K562 (cell line): Measurements from ENCODE around the gene AHSP. TPM values are rescaled to one million over a fixed set of nuclear protein-coding genes. Genes with fewer than 3 reads are reported as not detected.

Experiments used
- CREBBP ChIP-seq: IDR thresholded peaks from one replicate; pipeline ENCODE4 v1.6.1; 2012; ENCODE audit warnings: low read depth, mild to moderate bottlenecking, control low read depth, inconsistent platforms, low read length
- IRF2 ChIP-seq: sonication (generic); formaldehyde crosslinking; IDR thresholded peaks from 2 replicates; pipeline ENCODE4 v1.8.1; 2022; ENCODE audit warnings: mild to moderate bottlenecking, missing genetic modification reagents
- KLF16 ChIP-seq: IDR thresholded peaks from 2 replicates; pipeline ENCODE4 v1.6.1; 2016; ENCODE audit warnings: antibody characterized with exemption
- LCOR ChIP-seq: sonication (generic); formaldehyde crosslinking; IDR thresholded peaks from 2 replicates; pipeline ENCODE4 v1.8.0; 2022; ENCODE audit warnings: mild to moderate bottlenecking, missing genetic modification reagents
- PHB ChIP-seq: fragments of 250-450 bp; sonication (Bioruptor Pico); IDR thresholded peaks from 2 replicates; pipeline ENCODE4 v1.5.0; 2021
- RBM22 ChIP-seq: fragments of 200-400 bp; formaldehyde crosslinking; IDR thresholded peaks from 2 replicates; pipeline ENCODE4 v1.6.1; 2018; ENCODE audit warnings: low read length, low read depth; ENCODE audit not compliant: poor library complexity, severe bottlenecking
- SMAD2 ChIP-seq: fragments of 150-350 bp; IDR thresholded peaks from 2 replicates; pipeline ENCODE4 v1.6.1; 2014; ENCODE audit warnings: low read depth, mild to moderate bottlenecking, low read length
- ZNF583 ChIP-seq: fragments of 250-450 bp; sonication (Bioruptor Pico); IDR thresholded peaks from 2 replicates; pipeline ENCODE4 v1.4.0; 2020
- ZNF785 ChIP-seq: fragments of 250-450 bp; sonication (Bioruptor Pico); IDR thresholded peaks from 2 replicates; pipeline ENCODE4 v1.4.0; 2020; ENCODE audit warnings: mild to moderate bottlenecking
- polyA plus RNA-seq, 8 experiments: library from polyadenylated mRNA; depleted of rRNA in 4 of 8; stranded (reverse) in 5 of 8; unstranded in 3 of 8; fragments of >200 nt; fragmentation: Nextera tagmentation in 2 of 8; fragmentation: Illumina TruSeq in 1 of 8; extraction: Ambion mirVana in 2 of 8; extraction: Trizol in 1 of 8; gene quantifications; 2 replicates each; pipeline versions ENCODE4 v1.2.1 to v1.2.3, GENCODE V29; 2011 to 2014; ENCODE audit warnings: inconsistent platforms in 1 of 8, missing spikeins in 1 of 8
- total RNA-seq, 7 experiments: library from RNA; depleted of rRNA in 6 of 7; stranded (reverse); fragments of >200 nt in 6 of 7; fragmentation: Illumina TruSeq in 2 of 7; extraction: Trizol in 2 of 7; gene quantifications; 2 replicates each; pipeline versions ENCODE4 v1.2.1 to v1.2.3, GENCODE V29; 2011 to 2021; ENCODE audit warnings: low replicate concordance in 1 of 7
- TF ChIP-seq, protein P1 (sequence below): fragments of 450-650 bp; formaldehyde crosslinking; IDR thresholded peaks from 2 replicates; pipeline ENCODE4 v1.4.0; 2020; ENCODE audit warnings: mild to moderate bottlenecking, mixed read lengths
- TF ChIP-seq, protein P2 (sequence below), 2 experiments: fragments of 450-650 bp; conservative IDR thresholded peaks; 2 replicates each; pipeline ENCODE4 v1.6.1; 2017; ENCODE audit warnings: mild to moderate bottlenecking in 2 of 2, moderate library complexity in 2 of 2
- TF ChIP-seq, protein P3 (sequence below), 2 experiments: fragments of 200-800 bp in 1 of 2; sonication (Bioruptor generic) in 1 of 2; sonication (generic) in 1 of 2; formaldehyde crosslinking in 1 of 2; IDR thresholded peaks in 1 of 2; conservative IDR thresholded peaks in 1 of 2; 2 replicates each; pipeline versions ENCODE4 v1.5.0 to v1.6.1; 2016 to 2020; ENCODE audit warnings: missing compliant biosample characterization in 1 of 2, missing genetic modification characterization in 1 of 2, missing genetic modification reagents in 1 of 2
- TF ChIP-seq, protein P4 (sequence below), 2 experiments: IDR thresholded peaks; 2 replicates each; pipeline ENCODE4 v1.6.1; 2011; ENCODE audit warnings: borderline replicate concordance in 1 of 2, control low read depth in 1 of 2, low read depth in 1 of 2, low read length in 1 of 2, mild to moderate bottlenecking in 1 of 2, mixed read lengths in 1 of 2, moderate library complexity in 1 of 2; ENCODE audit not compliant: insufficient read depth in 1 of 2, insufficient read length in 1 of 2, poor library complexity in 1 of 2, severe bottlenecking in 1 of 2; ENCODE audit errors: extremely low read depth in 1 of 2
- TF ChIP-seq, protein P5 (sequence below): sonication (generic); formaldehyde crosslinking; IDR thresholded peaks from 2 replicates; pipeline ENCODE4 v1.4.0; 2020; ENCODE audit warnings: mild to moderate bottlenecking, missing genetic modification reagents
- TF ChIP-seq, protein P6 (sequence below): fragments of 450-650 bp; IDR thresholded peaks from 2 replicates; pipeline ENCODE4 v1.6.1; 2016; ENCODE audit warnings: borderline replicate concordance

Gene AHSP
- total and polyA plus RNA-seq, 9 of the 15 experiments (the other 6 are each of a cell fraction or from before 2014, with no cell fraction given), result 6.6 to 99.1 (median 25.8) TPM

DNA sequence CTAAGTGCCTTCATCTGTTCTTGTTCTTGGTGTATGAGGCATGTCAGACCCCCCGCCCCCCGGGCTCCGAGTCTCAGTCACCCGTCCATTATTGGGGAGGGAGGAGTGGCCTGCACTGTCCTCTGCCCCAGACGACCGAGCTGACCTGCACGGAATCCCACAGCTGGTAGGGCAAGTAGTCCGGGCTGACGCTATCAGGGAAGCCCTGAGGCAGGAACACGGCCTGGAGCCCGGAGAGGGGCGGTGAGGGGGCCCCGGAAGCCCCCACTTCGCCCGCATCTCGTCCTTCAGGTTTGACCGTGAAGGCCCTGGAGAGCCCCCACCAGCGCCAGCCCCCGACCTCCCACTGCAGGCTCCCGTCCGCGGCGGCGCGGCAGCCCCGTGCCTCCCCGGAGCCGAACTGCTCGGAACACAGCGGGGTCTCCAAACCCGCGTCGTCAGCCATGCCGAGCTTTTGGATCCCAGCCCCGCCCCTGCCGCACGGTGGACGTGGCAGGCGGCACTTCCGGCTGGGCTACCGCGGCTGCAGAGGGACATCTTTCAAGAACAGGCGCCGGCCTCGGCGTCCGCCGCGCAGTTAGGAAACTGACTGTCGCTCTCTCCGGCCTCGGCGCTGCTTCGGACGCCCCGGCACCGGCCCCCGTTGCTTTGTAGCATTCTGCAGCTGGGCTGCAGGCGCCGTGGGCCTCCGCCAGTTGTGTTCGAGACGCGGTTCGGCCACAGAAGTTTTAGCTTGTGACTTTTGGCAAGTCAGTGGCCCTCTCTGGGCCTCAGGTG, 19.6 kb upstream of the AHSP start, which contains the start of gene RUSF1 (continued):
- TF ChIP-seq, protein P1, sequence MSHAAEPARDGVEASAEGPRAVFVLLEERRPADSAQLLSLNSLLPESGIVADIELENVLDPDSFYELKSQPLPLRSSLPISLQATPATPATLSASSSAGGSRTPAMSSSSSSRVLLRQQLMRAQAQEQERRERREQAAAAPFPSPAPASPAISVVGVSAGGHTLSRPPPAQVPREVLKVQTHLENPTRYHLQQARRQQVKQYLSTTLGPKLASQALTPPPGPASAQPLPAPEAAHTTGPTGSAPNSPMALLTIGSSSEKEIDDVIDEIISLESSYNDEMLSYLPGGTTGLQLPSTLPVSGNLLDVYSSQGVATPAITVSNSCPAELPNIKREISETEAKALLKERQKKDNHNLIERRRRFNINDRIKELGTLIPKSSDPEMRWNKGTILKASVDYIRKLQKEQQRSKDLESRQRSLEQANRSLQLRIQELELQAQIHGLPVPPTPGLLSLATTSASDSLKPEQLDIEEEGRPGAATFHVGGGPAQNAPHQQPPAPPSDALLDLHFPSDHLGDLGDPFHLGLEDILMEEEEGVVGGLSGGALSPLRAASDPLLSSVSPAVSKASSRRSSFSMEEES (CRISPR knock-in tag), result no peak
- no peak for TF ChIP-seq CREBBP
- 0 out of 2 replicates have a peak, but pooled peaks have one; percentile 11 for TF ChIP-seq PHB (CRISPR knock-in tag)
- peak; percentile 92; the same call in 1 of the 2 replicates for TF ChIP-seq LCOR (CRISPR knock-in tag)
- TF ChIP-seq, protein P2, sequence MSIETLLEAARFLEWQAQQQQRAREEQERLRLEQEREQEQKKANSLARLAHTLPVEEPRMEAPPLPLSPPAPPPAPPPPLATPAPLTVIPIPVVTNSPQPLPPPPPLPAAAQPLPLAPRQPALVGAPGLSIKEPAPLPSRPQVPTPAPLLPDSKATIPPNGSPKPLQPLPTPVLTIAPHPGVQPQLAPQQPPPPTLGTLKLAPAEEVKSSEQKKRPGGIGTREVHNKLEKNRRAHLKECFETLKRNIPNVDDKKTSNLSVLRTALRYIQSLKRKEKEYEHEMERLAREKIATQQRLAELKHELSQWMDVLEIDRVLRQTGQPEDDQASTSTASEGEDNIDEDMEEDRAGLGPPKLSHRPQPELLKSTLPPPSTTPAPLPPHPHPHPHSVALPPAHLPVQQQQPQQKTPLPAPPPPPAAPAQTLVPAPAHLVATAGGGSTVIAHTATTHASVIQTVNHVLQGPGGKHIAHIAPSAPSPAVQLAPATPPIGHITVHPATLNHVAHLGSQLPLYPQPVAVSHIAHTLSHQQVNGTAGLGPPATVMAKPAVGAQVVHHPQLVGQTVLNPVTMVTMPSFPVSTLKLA (conservative IDR thresholded peaks at IDR 0.05), result peak; percentile 63 to 90; a peak in 3 of 4 replicates
- peak; percentile 57; the same call in 1 of the 2 replicates for TF ChIP-seq KLF16
- peak; percentile 81 for TF ChIP-seq RBM22
- peak; percentile 59; the same call in 1 of the 2 replicates for TF ChIP-seq IRF2 (CRISPR knock-in tag)
- TF ChIP-seq ZNF583 (CRISPR knock-in tag), result 0 out of 2 replicates have a peak, but pooled peaks have one; percentile 24
- TF ChIP-seq, protein P3, sequence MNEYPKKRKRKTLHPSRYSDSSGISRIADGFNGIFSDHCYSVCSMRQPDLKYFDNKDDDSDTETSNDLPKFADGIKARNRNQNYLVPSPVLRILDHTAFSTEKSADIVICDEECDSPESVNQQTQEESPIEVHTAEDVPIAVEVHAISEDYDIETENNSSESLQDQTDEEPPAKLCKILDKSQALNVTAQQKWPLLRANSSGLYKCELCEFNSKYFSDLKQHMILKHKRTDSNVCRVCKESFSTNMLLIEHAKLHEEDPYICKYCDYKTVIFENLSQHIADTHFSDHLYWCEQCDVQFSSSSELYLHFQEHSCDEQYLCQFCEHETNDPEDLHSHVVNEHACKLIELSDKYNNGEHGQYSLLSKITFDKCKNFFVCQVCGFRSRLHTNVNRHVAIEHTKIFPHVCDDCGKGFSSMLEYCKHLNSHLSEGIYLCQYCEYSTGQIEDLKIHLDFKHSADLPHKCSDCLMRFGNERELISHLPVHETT (CRISPR knock-in tag; conservative IDR thresholded peaks at IDR 0.05 in 1 of 2, IDR thresholded peaks at IDR 0.05 in 1 of 2), result 0 out of 4 replicates have a peak, but pooled peaks of 1 of the 2 experiments have one; percentile 53
- TF ChIP-seq, protein P4, sequence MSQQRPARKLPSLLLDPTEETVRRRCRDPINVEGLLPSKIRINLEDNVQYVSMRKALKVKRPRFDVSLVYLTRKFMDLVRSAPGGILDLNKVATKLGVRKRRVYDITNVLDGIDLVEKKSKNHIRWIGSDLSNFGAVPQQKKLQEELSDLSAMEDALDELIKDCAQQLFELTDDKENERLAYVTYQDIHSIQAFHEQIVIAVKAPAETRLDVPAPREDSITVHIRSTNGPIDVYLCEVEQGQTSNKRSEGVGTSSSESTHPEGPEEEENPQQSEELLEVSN (IDR thresholded peaks at IDR 0.05; ENCODE audit: borderline replicate concordance in 1 of 2, extremely low read depth in 1 of 2, insufficient read depth in 1 of 2, insufficient read length in 1 of 2, low read depth in 1 of 2, low read length in 1 of 2, poor library complexity in 1 of 2, severe bottlenecking in 1 of 2), result peak; percentile 53 to 74
- TF ChIP-seq, protein P5, sequence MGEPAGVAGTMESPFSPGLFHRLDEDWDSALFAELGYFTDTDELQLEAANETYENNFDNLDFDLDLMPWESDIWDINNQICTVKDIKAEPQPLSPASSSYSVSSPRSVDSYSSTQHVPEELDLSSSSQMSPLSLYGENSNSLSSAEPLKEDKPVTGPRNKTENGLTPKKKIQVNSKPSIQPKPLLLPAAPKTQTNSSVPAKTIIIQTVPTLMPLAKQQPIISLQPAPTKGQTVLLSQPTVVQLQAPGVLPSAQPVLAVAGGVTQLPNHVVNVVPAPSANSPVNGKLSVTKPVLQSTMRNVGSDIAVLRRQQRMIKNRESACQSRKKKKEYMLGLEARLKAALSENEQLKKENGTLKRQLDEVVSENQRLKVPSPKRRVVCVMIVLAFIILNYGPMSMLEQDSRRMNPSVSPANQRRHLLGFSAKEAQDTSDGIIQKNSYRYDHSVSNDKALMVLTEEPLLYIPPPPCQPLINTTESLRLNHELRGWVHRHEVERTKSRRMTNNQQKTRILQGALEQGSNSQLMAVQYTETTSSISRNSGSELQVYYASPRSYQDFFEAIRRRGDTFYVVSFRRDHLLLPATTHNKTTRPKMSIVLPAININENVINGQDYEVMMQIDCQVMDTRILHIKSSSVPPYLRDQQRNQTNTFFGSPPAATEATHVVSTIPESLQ (CRISPR knock-in tag), result peak; percentile 57; the same call in 1 of the 2 replicates
- no peak for TF ChIP-seq ZNF785 (CRISPR knock-in tag)
- TF ChIP-seq, protein P6, sequence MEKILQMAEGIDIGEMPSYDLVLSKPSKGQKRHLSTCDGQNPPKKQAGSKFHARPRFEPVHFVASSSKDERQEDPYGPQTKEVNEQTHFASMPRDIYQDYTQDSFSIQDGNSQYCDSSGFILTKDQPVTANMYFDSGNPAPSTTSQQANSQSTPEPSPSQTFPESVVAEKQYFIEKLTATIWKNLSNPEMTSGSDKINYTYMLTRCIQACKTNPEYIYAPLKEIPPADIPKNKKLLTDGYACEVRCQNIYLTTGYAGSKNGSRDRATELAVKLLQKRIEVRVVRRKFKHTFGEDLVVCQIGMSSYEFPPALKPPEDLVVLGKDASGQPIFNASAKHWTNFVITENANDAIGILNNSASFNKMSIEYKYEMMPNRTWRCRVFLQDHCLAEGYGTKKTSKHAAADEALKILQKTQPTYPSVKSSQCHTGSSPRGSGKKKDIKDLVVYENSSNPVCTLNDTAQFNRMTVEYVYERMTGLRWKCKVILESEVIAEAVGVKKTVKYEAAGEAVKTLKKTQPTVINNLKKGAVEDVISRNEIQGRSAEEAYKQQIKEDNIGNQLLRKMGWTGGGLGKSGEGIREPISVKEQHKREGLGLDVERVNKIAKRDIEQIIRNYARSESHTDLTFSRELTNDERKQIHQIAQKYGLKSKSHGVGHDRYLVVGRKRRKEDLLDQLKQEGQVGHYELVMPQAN, result peak; percentile 4; the same call in 1 of the 2 replicates
- no peak for TF ChIP-seq SMAD2
